SK-N-SH (cell line): Measurements from ENCODE around the gene DAB1. TPM values are rescaled to one million over a fixed set of nuclear protein-coding genes. Genes with fewer than 3 reads are reported as not detected.

ENCODE experiments used
- CTCF ChIA-PET: fragments of 300-600, 350-600 bp; formaldehyde crosslinking; extraction: SDS; loops from one replicate; lab custom pipeline; 2021; lab: Yijun Ruan, JAX
- POLR2A ChIA-PET: fragments of 350-600 bp; sonication (Branson Sonifier 250); formaldehyde crosslinking; extraction: SDS; loops from one replicate; lab custom pipeline; 2020; ENCODE audit warnings: antibody characterized with exemption, inconsistent platforms; lab: Yijun Ruan, JAX
- DNase-seq: peaks from one replicate; pipeline ENCODE4 v3.0.0; 2012
- H2AFZ ChIP-seq: fragments of 200-600 bp; sonication (generic); 2 replicates; pipeline ENCODE4 v1.8.1; 2016; ENCODE audit warnings: antibody characterized with exemption, mild to moderate bottlenecking, low read depth
- H3F3A ChIP-seq: fragments of 200-600 bp; sonication (generic); replicated peaks from 2 replicates; pipeline ENCODE3; 2016; ENCODE audit warnings: antibody characterized with exemption, mild to moderate bottlenecking; ENCODE audit not compliant: insufficient read depth
- H3K27ac ChIP-seq, 2 experiments: fragments of 200-500 bp in 1 of 2; fragments of 200-600 bp in 1 of 2; sonication (Bioruptor generic) in 1 of 2; sonication (generic), shearing (Covaris generic) in 1 of 2; 2 replicates each; pipeline versions ENCODE4 v1.5.1 to v1.6.1; 2014 to 2016; ENCODE audit warnings: low read depth in 2 of 2, inconsistent platforms in 1 of 2, low read length in 1 of 2, mild to moderate bottlenecking in 1 of 2, mixed read lengths in 1 of 2
- H3K27me3 ChIP-seq: fragments of 200-600 bp; sonication (generic), shearing (Covaris generic); 2 replicates; pipeline ENCODE4 v1.6.1; 2016; ENCODE audit warnings: mixed run types; ENCODE audit not compliant: insufficient read depth
- H3K36me3 ChIP-seq, 2 experiments: fragments of 200-500 bp in 1 of 2; fragments of 200-600 bp in 1 of 2; sonication (Bioruptor generic) in 1 of 2; sonication (generic) in 1 of 2; replicated peaks in 1 of 2; 2 replicates each; pipeline versions ENCODE3 to v1.5.1; 2014 to 2016; ENCODE audit warnings: low read length in 1 of 2, mild to moderate bottlenecking in 1 of 2; ENCODE audit not compliant: insufficient read depth in 2 of 2, control insufficient read depth in 1 of 2
- H3K4me1 ChIP-seq, 2 experiments: fragments of 200-500 bp in 1 of 2; fragments of 200-600 bp in 1 of 2; sonication (Bioruptor generic) in 1 of 2; sonication (generic), shearing (Covaris generic) in 1 of 2; 2 replicates each; pipeline versions ENCODE4 v1.5.1 to v1.6.1; 2014 to 2016; ENCODE audit warnings: low read depth in 1 of 2, low read length in 1 of 2, mixed run types in 1 of 2; ENCODE audit not compliant: insufficient read depth in 2 of 2, control insufficient read depth in 1 of 2
- H3K4me2 ChIP-seq: fragments of 200-600 bp; sonication (generic), shearing (Covaris generic); 2 replicates; pipeline ENCODE4 v1.6.1; 2017; ENCODE audit warnings: mixed run types
- H3K4me3 ChIP-seq, 2 experiments: fragments of 200-500 bp in 1 of 2; fragments of 200-600 bp in 1 of 2; sonication (Bioruptor generic) in 1 of 2; sonication (generic), shearing (Covaris generic) in 1 of 2; 2 replicates each; pipeline versions ENCODE4 v1.5.1 to v1.8.1; 2014 to 2016; ENCODE audit warnings: low read depth in 2 of 2, inconsistent platforms in 1 of 2, low read length in 1 of 2, mild to moderate bottlenecking in 1 of 2, mixed read lengths in 1 of 2, moderate library complexity in 1 of 2
- H3K79me2 ChIP-seq: fragments of 200-600 bp; sonication (generic); 2 replicates; pipeline ENCODE4 v1.8.1; 2017; ENCODE audit warnings: mild to moderate bottlenecking; ENCODE audit not compliant: insufficient read depth
- H3K9ac ChIP-seq: fragments of 200-600 bp; sonication (generic); 2 replicates; pipeline ENCODE4 v1.6.1; 2017; ENCODE audit warnings: mixed run types
- H3K9me2 ChIP-seq: fragments of 200-600 bp; sonication (generic); 2 replicates; pipeline ENCODE4 v1.6.1; 2017; ENCODE audit warnings: mixed run types
- H3K9me3 ChIP-seq: fragments of 200-600 bp; sonication (generic); 2 replicates; pipeline ENCODE4 v1.6.1; 2017; ENCODE audit warnings: mixed run types, mild to moderate bottlenecking, moderate library complexity
- H4K20me1 ChIP-seq: fragments of 200-600 bp; sonication (generic); 2 replicates; pipeline ENCODE4 v1.6.1; 2017; ENCODE audit warnings: mild to moderate bottlenecking, mixed run types; ENCODE audit not compliant: insufficient read depth
- CHD2 ChIP-seq: fragments of 150-350 bp; IDR thresholded peaks from 2 replicates; pipeline ENCODE4 v1.6.1; 2018; ENCODE audit warnings: low read length; ENCODE audit not compliant: partially characterized antibody
- ELF1 ChIP-seq: IDR thresholded peaks from 2 replicates; pipeline ENCODE4 v1.4.0; 2012
- GATA2 ChIP-seq: sonication (generic); formaldehyde crosslinking; IDR thresholded peaks from 2 replicates; pipeline ENCODE4 v1.5.0; 2020; ENCODE audit warnings: mild to moderate bottlenecking, missing genetic modification reagents
- JUND ChIP-seq: IDR thresholded peaks from 2 replicates; pipeline ENCODE4 v1.4.0; 2012
- MXI1 ChIP-seq: IDR thresholded peaks from 2 replicates; pipeline ENCODE4 v1.6.1; 2012; ENCODE audit warnings: mild to moderate bottlenecking, low read depth, low read length, improper control_type of control experiment
- NRF1 ChIP-seq: IDR thresholded peaks from 2 replicates; pipeline ENCODE4 v1.6.1; 2012; ENCODE audit warnings: low read depth, mild to moderate bottlenecking, low read length
- POLR2AphosphoS5 ChIP-seq: IDR thresholded peaks from 2 replicates; pipeline ENCODE4 v1.6.1; 2012; ENCODE audit warnings: low read depth, low read length
- TCF12 ChIP-seq: IDR thresholded peaks from 2 replicates; pipeline ENCODE4 v1.4.0; 2012
- USF1 ChIP-seq: IDR thresholded peaks from 2 replicates; pipeline ENCODE4 v1.4.0; 2012; ENCODE audit warnings: low read depth, borderline replicate concordance
- ZBTB33 ChIP-seq: IDR thresholded peaks from 2 replicates; pipeline ENCODE4 v1.4.0; 2012; ENCODE audit warnings: low read depth, borderline replicate concordance
- WGBS: methylation state at CpG from one replicate; pipeline ENCODE4 v1.1.6; 2017; ENCODE audit warnings: low lambda C conversion rate; 5-methylcytosine and 5-hydroxymethylcytosine counted together
- polyA plus RNA-seq, 3 experiments: library from polyadenylated mRNA; depleted of rRNA; stranded (reverse); fragments of >200 nt; gene quantifications; 2 replicates each; pipeline ENCODE4 v1.2.3, GENCODE V29; 2012

The DAB1 gene
- polyA plus RNA-seq, 1 of the 3 experiments (the other 2 are of a cell fraction) = 2.9 TPM

DNA sequence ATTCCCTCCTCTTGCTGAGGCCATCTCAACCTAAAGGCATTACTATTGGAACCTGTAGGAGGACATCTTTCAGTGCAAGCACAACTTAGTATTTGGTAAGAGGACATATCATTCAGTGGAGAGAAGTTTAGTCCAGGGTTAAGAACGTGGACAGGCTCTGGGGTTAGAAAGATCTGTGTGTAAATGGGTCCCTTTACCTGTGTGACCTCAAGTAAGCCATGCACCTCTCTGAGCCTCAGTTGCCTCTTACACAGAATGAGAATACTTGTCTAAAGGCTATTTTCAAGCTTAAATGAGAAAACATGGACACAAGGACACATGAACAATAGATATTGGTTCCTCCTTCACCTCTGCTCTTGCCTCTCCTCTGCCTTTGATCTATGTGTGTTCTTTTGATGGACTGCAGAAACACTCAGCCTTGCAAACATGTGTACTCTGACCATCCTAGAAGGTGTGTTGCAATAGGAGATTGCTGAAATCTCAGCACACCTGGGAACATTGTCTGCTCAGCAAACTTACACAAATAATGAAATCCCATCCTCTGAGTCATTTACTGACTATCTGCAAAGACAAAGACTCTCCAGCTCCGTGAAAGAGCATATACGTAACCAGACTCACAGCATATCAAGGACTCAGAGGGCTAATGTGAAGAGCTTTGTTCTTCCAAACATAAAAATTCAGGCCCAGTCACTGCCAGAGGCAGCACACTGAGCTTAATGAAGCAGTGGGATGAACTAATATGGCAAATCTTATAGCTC is 143.8 kb downstream of the DAB1 start:
- POLR2A ChIA-PET = no interaction called here
- no peak overlapping the region for H3K4me2 ChIP-seq
- no peak for DNase-seq
- TF ChIP-seq MXI1 (no peak), ZBTB33 (no peak), ELF1 (no peak), CHD2 (no peak)
- TF ChIP-seq, all 33 proteins: peak for 0
- no peaks in the 10 kb centered on the region for H3F3A ChIP-seq
- 63% methylated on average over 3 of the region's 3 CpGs for WGBS
- H3K9me3 ChIP-seq = no peaks in the 10 kb centered on the region
- no peaks in the 10 kb centered on the region for H3K36me3 ChIP-seq
- H3K27me3 ChIP-seq = no peaks in the 10 kb centered on the region
- peaks cover 0 to 9% of the 10 kb centered on the region in 2 experiments; a peak in 1 of 4 replicates for H3K4me1 ChIP-seq
- H3K9ac ChIP-seq = no peak overlapping the region
- no peak overlapping the region for H2AFZ ChIP-seq
- no peaks in the 10 kb centered on the region for H3K9me2 ChIP-seq
- CTCF ChIA-PET = interaction anchor here (2.5 kb wide), 1 partner anchor 9 kb away, joined by 8 read pairs; no protein-coding TSS in a partner anchor
- H3K79me2 ChIP-seq = no peaks in the 10 kb centered on the region
- no peak overlapping the region for H3K4me3 ChIP-seq
- no peaks in the 10 kb centered on the region for H4K20me1 ChIP-seq
- H3K27ac ChIP-seq = no peak overlapping the region

GRCh38 chr1:57278558-57278957 is 145.3 kb downstream of the DAB1 start:
- Histone ChIP-seq H4K20me1 (no peaks in the 10 kb centered on the region), H3K27ac (no peak overlapping the region), H3K9ac (no peak overlapping the region), H3K9me2 (no peaks in the 10 kb centered on the region), H3K4me3 (no peak overlapping the region), H2AFZ (no peak overlapping the region), H3K4me1 (peaks cover 0 to 9% of the 10 kb centered on the region in 2 experiments; a peak in 1 of 4 replicates), H3K79me2 (no peaks in the 10 kb centered on the region), H3K9me3 (no peaks in the 10 kb centered on the region), H3K4me2 (no peak overlapping the region), H3K36me3 (no peaks in the 10 kb centered on the region), H3K27me3 (no peaks in the 10 kb centered on the region), H3F3A (no peaks in the 10 kb centered on the region)
- ChIA-PET CTCF (interaction anchor here (0.8 to 2.5 kb wide), 3 partner anchors 7 to 124 kb away, joined by 3 to 8 read pairs (median 3); no protein-coding TSS in a partner anchor), POLR2A (no interaction called here)
- DNase-seq = no peak
- WGBS = 75% methylated on average over 3 of the region's 3 CpGs
- TF ChIP-seq TCF12 (no peak), JUND (no peak), NRF1 (no peak), POLR2AphosphoS5 (no peak)

GRCh38 chr1:57277681-57278080 is 146.2 kb downstream of the DAB1 start:
- no peaks in the 10 kb centered on the region for H4K20me1 ChIP-seq
- H3F3A ChIP-seq = no peaks in the 10 kb centered on the region
- H2AFZ ChIP-seq = no peak overlapping the region
- H3K4me1 ChIP-seq = peaks cover 0 to 9% of the 10 kb centered on the region in 2 experiments; a peak in 1 of 4 replicates
- no peak overlapping the region for H3K4me3 ChIP-seq
- no peaks in the 10 kb centered on the region for H3K36me3 ChIP-seq
- H3K27me3 ChIP-seq = no peaks in the 10 kb centered on the region
- no peaks in the 10 kb centered on the region for H3K9me3 ChIP-seq
- H3K4me2 ChIP-seq = no peak overlapping the region
- ChIA-PET CTCF (interaction anchor here (1.0 kb wide), 1 partner anchor 125 kb away, joined by 3 read pairs; no protein-coding TSS in a partner anchor), POLR2A (no interaction called here)
- H3K9me2 ChIP-seq = no peaks in the 10 kb centered on the region
- H3K27ac ChIP-seq = no peak overlapping the region
- H3K79me2 ChIP-seq = no peaks in the 10 kb centered on the region
- H3K9ac ChIP-seq = no peak overlapping the region
- WGBS = 94% methylated on average over 2 of the region's 2 CpGs
- no peak for TF ChIP-seq GATA2 (CRISPR knock-in tag)
- TF ChIP-seq USF1 = no peak
- DNase-seq = no peak
